ENCODE measurements around the gene FGF14.

DNA sequence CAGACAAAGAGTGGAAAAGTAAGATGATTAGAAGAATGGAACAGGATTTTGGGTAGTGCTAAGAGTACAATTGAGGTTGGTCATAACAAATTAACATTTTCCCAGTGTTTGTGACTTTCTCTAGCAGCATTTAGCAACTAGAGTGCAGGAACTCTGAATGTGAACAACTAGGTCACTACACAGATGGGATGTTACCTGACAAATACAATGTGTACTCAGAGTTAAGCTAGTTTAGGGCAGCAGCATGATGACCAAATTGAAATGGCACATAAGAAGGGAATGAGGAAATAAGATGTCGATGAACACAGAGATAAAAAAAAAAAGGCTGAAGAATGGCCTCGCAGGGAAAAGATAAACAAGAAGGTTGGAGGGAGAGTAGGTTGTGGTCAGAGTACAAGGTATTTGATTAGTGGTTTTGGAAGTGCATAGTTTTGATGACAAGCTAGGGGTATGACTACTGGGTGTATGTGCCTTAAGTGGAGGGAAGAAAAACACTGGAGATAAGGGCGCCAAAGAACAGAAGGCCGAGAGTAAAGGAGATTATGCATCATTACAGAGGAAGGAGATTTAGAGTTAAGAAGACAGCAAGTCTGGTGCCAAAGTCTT is 381.1 kb downstream of the FGF14 start:
- TF ChIP-seq STAT1 (IDR thresholded peaks at IDR 0.05; ENCODE audit: unreplicated experiment), result no peak
- TF ChIP-seq, protein P1, sequence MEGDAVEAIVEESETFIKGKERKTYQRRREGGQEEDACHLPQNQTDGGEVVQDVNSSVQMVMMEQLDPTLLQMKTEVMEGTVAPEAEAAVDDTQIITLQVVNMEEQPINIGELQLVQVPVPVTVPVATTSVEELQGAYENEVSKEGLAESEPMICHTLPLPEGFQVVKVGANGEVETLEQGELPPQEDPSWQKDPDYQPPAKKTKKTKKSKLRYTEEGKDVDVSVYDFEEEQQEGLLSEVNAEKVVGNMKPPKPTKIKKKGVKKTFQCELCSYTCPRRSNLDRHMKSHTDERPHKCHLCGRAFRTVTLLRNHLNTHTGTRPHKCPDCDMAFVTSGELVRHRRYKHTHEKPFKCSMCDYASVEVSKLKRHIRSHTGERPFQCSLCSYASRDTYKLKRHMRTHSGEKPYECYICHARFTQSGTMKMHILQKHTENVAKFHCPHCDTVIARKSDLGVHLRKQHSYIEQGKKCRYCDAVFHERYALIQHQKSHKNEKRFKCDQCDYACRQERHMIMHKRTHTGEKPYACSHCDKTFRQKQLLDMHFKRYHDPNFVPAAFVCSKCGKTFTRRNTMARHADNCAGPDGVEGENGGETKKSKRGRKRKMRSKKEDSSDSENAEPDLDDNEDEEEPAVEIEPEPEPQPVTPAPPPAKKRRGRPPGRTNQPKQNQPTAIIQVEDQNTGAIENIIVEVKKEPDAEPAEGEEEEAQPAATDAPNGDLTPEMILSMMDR (conservative IDR thresholded peaks at IDR 0.05; ENCODE audit: low read depth in 2 of 2), result no peak
- no peak for TF ChIP-seq EZH2 (IDR thresholded peaks at IDR 0.05; ENCODE audit: low read depth, unreplicated experiment)
- TF ChIP-seq, protein P2, sequence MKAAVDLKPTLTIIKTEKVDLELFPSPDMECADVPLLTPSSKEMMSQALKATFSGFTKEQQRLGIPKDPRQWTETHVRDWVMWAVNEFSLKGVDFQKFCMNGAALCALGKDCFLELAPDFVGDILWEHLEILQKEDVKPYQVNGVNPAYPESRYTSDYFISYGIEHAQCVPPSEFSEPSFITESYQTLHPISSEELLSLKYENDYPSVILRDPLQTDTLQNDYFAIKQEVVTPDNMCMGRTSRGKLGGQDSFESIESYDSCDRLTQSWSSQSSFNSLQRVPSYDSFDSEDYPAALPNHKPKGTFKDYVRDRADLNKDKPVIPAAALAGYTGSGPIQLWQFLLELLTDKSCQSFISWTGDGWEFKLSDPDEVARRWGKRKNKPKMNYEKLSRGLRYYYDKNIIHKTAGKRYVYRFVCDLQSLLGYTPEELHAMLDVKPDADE (IDR thresholded peaks at IDR 0.05), result no peak
- TF ChIP-seq, protein P3, sequence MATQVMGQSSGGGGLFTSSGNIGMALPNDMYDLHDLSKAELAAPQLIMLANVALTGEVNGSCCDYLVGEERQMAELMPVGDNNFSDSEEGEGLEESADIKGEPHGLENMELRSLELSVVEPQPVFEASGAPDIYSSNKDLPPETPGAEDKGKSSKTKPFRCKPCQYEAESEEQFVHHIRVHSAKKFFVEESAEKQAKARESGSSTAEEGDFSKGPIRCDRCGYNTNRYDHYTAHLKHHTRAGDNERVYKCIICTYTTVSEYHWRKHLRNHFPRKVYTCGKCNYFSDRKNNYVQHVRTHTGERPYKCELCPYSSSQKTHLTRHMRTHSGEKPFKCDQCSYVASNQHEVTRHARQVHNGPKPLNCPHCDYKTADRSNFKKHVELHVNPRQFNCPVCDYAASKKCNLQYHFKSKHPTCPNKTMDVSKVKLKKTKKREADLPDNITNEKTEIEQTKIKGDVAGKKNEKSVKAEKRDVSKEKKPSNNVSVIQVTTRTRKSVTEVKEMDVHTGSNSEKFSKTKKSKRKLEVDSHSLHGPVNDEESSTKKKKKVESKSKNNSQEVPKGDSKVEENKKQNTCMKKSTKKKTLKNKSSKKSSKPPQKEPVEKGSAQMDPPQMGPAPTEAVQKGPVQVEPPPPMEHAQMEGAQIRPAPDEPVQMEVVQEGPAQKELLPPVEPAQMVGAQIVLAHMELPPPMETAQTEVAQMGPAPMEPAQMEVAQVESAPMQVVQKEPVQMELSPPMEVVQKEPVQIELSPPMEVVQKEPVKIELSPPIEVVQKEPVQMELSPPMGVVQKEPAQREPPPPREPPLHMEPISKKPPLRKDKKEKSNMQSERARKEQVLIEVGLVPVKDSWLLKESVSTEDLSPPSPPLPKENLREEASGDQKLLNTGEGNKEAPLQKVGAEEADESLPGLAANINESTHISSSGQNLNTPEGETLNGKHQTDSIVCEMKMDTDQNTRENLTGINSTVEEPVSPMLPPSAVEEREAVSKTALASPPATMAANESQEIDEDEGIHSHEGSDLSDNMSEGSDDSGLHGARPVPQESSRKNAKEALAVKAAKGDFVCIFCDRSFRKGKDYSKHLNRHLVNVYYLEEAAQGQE (IDR thresholded peaks at IDR 0.05; ENCODE audit: unreplicated experiment), result no peak
- TF ChIP-seq CREB1 (CRISPR knock-in tag; IDR thresholded peaks at IDR 0.05; ENCODE audit: low read depth), result no peak
- TF ChIP-seq POLR2AphosphoS5 (IDR thresholded peaks at IDR 0.05; ENCODE audit: low read depth), result no peak
- no peak for TF ChIP-seq EZH2phosphoT487 (IDR thresholded peaks at IDR 0.05; ENCODE audit: unreplicated experiment)
- no peak for TF ChIP-seq NANOG (IDR thresholded peaks at IDR 0.05; ENCODE audit: borderline replicate concordance)
- TF ChIP-seq ZNF114 (CRISPR knock-in tag; IDR thresholded peaks at IDR 0.05), result no peak
- TF ChIP-seq, protein P4, sequence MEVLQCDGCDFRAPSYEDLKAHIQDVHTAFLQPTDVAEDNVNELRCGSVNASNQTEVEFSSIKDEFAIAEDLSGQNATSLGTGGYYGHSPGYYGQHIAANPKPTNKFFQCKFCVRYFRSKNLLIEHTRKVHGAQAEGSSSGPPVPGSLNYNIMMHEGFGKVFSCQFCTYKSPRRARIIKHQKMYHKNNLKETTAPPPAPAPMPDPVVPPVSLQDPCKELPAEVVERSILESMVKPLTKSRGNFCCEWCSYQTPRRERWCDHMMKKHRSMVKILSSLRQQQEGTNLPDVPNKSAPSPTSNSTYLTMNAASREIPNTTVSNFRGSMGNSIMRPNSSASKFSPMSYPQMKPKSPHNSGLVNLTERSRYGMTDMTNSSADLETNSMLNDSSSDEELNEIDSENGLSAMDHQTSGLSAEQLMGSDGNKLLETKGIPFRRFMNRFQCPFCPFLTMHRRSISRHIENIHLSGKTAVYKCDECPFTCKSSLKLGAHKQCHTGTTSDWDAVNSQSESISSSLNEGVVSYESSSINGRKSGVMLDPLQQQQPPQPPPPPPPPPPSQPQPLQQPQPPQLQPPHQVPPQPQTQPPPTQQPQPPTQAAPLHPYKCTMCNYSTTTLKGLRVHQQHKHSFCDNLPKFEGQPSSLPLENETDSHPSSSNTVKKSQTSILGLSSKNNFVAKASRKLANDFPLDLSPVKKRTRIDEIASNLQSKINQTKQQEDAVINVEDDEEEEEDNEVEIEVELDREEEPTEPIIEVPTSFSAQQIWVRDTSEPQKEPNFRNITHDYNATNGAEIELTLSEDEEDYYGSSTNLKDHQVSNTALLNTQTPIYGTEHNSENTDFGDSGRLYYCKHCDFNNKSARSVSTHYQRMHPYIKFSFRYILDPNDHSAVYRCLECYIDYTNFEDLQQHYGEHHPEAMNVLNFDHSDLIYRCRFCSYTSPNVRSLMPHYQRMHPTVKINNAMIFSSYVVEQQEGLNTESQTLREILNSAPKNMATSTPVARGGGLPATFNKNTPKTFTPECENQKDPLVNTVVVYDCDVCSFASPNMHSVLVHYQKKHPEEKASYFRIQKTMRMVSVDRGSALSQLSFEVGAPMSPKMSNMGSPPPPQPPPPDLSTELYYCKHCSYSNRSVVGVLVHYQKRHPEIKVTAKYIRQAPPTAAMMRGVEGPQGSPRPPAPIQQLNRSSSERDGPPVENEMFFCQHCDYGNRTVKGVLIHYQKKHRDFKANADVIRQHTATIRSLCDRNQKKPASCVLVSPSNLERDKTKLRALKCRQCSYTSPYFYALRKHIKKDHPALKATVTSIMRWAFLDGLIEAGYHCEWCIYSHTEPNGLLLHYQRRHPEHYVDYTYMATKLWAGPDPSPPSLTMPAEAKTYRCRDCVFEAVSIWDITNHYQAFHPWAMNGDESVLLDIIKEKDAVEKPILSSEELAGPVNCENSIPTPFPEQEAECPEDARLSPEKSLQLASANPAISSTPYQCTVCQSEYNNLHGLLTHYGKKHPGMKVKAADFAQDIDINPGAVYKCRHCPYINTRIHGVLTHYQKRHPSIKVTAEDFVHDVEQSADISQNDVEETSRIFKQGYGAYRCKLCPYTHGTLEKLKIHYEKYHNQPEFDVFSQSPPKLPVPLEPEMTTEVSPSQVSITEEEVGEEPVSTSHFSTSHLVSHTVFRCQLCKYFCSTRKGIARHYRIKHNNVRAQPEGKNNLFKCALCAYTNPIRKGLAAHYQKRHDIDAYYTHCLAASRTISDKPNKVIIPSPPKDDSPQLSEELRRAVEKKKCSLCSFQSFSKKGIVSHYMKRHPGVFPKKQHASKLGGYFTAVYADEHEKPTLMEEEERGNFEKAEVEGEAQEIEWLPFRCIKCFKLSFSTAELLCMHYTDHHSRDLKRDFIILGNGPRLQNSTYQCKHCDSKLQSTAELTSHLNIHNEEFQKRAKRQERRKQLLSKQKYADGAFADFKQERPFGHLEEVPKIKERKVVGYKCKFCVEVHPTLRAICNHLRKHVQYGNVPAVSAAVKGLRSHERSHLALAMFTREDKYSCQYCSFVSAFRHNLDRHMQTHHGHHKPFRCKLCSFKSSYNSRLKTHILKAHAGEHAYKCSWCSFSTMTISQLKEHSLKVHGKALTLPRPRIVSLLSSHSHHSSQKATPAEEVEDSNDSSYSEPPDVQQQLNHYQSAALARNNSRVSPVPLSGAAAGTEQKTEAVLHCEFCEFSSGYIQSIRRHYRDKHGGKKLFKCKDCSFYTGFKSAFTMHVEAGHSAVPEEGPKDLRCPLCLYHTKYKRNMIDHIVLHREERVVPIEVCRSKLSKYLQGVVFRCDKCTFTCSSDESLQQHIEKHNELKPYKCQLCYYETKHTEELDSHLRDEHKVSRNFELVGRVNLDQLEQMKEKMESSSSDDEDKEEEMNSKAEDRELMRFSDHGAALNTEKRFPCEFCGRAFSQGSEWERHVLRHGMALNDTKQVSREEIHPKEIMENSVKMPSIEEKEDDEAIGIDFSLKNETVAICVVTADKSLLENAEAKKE (CRISPR knock-in tag; IDR thresholded peaks at IDR 0.05), result no peak

Data from GM23338 (cell line).